Measurements from ENCODE around the gene ZNF117.
A peak's percentile ranks its signal among the peaks of the same experiment; 100 is the strongest.
"Not testable (repeated sequence)": the region's sequence is repeated elsewhere in the genome, so short reads cannot be mapped to it uniquely, and the experiment has no call there.

Gene ZNF117

DNA sequence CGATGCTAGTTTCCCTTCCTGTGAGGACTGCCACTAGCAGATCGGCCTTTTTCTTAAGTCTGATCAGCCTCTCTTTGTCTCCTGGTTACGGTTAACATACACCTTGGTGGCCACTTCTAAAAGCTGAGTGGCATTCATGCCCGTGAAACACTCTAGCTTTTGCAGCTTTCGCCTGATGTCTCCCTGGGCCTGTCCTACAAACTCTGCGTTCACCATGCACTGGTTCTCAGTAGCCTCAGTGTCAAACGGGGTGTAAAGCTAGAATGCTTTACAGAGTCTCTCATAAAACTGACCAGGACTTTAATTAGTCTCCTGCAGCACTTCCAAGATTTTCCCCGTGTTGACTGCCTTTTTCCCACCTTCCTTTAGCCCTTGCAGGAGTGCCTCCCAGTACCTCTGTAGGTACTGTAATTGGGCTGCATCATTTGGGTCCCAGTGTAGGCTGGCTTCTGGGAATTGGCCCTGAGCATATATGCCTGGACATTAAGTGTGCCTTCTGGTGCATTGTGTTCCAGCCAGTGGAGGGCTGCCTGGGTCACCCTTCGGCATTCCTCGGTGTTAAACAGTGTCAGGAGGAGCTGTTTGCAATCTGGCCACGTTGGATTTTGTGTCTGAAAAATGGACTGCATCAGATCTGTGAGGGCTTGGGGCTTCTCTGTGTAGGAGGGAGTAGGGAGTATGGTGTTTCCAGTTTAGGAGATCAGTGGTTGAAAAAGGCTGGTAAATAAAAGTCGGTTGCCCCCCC lies 6.5 kb upstream of the ZNF117 start:
- no peak for DNase-seq (ENCODE audit: low read depth, low spot score)

- DNase-seq (ENCODE audit: low read depth, low spot score), result no peak
Observed at GRCh38 chr7:64996305-64996704, 5.5 kb upstream of the ZNF117 start.

DNA sequence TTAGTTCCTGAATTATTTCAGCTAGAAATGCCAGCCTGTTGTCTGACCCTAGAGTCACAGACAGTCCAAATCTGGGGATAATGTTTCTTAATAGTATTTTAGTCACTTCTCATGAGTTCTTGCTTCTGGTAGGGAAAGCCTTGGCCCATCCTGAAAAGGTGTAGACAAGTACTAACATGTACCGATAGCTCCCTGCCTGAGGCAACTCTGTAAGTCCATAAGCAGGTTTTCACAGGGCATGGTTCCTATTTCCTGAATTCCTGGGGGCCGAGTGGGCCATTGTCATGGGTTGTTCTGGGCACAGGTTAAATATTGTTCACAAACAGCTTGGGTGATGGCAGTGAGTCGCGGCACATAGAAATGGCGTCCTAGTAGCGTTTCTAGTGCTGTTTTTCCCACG lies 3.1 kb upstream of the ZNF117 start:
- DNase-seq (ENCODE audit: low read depth, low spot score), result no peak

- DNase-seq (ENCODE audit: low read depth, low spot score), result no peak
Observed at GRCh38 chr7:64992971-64993370, 2.1 kb upstream of the ZNF117 start.

DNA sequence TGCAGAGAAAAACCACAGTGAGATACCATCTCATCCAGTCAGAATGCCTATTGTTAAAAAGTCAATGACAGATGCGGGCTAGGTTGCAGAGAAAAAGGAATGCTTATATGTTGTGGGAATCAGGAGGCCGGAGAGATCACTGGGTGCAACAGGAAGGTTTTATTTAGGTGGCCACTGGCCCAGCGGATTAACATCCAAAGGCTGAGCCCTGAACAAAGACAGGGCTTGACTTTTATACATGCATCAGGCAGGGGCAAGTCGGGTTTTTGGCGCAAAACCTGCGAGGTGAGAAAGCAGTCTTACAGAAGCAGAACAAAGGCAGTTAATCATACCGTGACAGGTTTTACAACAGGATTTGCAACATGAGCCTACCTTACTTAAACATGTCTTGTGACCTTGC lies 620 bp downstream of the ZNF117 start:
- no peak for DNase-seq (ENCODE audit: low read depth, low spot score)

GRCh38 chr7:64978497-64979203 lies 12.2 kb downstream of the ZNF117 start:
- DNase-seq (ENCODE audit: low read depth, low spot score), result no peak

- DNase-seq (ENCODE audit: low read depth, low spot score), result no peak
Observed at GRCh38 chr7:64965594-64965993, 25.2 kb downstream of the ZNF117 start.

DNA sequence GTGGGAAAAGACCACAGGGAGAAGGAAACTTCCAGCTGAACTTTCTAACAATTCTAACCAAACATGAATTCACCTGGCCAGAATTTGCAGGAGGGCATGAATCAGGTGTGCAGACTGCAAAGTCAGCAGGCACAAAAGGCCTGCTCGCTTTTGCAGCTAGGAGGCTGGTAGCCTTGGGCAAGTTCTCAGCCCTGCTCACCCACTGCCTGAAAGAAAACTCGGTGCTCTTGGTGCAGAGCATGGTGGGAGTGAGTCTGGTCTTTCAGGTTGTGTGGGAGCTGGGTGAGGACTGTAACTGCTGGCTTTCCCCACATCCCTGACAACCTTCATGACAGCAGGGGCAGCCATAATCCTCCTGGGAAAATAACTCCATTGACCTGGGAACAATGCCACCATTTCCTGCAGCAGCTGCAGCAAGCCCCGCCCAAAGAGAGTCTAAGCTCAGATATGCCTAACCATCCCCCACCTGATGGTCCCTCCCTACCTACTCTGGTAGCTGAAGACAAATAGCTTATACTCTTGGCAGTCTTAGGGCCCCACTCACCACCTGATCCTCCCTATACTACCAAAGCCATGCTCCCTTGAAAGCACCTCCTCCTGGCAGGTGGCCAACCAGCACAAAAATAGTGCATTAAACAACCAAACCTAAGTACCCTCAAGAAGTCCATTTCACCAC lies 31.6 kb downstream of the ZNF117 start:
- DNase-seq (ENCODE audit: low read depth, low spot score), result no peak

- DNase-seq (ENCODE audit: low read depth, low spot score), result no peak
Observed at GRCh38 chr7:64951250-64951848, 39.5 kb downstream of the ZNF117 start.

DNA sequence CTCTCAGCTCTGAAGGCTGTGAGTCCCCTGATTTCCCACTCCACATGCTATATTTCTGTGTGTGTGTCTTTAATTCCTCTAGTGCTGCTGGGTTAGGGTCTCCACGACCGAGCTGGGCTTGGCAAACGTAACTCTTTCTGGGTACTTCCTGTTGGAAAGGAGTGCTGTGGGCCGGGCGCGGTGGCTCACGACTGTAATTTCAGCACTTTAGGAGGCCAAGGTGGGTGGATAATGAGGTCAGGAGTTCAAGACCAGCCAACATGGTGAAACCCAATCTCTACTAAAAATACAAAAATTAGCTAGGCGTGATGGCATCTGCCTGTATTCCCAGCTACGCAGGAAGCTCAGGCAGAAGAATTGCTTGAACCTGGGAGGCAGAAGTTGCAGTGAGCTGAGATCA lies 40.2 kb downstream of the ZNF117 start:
- not testable (repeated sequence) for DNase-seq (ENCODE audit: low read depth, low spot score)

- DNase-seq (ENCODE audit: low read depth, low spot score), result not testable (repeated sequence)
Observed at GRCh38 chr7:64948774-64949173, 42.1 kb downstream of the ZNF117 start.

- peak; percentile 44 for DNase-seq (ENCODE audit: low read depth, low spot score)
Observed at GRCh38 chr7:64947252-64948000, 43.4 kb downstream of the ZNF117 start.

DNA sequence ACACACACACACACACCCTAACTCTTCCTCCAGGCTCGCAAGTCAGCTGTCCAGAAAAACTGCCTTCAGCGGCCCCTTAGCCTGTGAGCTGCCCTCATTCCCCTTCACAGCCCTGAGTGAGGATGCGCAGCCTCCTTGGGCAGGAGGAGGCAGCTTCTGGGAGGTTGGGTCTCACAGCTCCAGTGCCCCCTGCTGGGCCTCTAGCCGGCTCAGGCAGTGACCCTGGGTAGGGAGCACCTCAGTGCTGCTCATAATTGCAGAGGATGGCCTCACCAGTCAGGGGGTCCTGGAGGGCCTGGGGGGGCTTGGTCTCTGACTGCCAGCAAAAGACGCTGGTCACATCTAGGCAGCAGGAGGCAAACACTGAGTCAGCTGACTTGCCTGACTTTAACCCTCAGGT lies 44.1 kb downstream of the ZNF117 start:
- DNase-seq (ENCODE audit: low read depth, low spot score), result peak; percentile 71

GRCh38 chr7:64945503-64946175 lies 45.2 kb downstream of the ZNF117 start:
- DNase-seq (ENCODE audit: low read depth, low spot score), result no peak

GRCh38 chr7:64944667-64945502 lies 46.0 kb downstream of the ZNF117 start:
- peak; percentile 27 for DNase-seq (ENCODE audit: low read depth, low spot score)

GRCh38 chr7:64940021-64940420 lies 50.8 kb downstream of the ZNF117 start:
- DNase-seq (ENCODE audit: low read depth, low spot score), result not testable (repeated sequence)

GRCh38 chr7:64938540-64938939 lies 52.3 kb downstream of the ZNF117 start:
- no peak for DNase-seq (ENCODE audit: low read depth, low spot score)

DNA sequence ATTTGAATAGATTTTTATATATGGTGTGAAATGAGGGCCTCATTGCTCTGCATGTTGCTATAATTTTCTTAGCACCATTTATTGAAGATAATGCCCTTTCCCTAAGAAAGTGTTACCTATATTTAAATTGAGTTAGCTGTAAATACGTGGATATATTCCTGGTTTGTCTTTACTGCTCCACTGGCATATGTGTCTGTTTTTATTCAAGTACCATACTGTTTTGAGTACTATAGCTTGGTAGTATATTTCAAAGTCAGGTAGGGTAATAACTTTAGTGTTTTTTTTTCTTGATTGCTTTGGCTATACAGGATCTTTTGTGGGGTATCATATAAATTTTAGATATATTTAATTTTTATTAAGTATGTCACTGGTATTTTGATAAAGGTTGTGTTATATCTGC lies 56.4 kb downstream of the ZNF117 start:
- DNase-seq (ENCODE audit: low read depth, low spot score), result no peak

GRCh38 chr7:64928252-64929187 lies 62.3 kb downstream of the ZNF117 start:
- not testable (repeated sequence) for DNase-seq (ENCODE audit: low read depth, low spot score)

Data from ELF-1 (cell line).